Tibial nerve (tissue), 4 donors: ENCODE data around the gene DRC1.

Experiments
- EP300 ChIP-seq, 2 donors: sonication (generic); formaldehyde crosslinking; IDR thresholded peaks; one replicate each; pipeline ENCODE4 v1.6.1; 2017; ENCODE audit warnings: antibody characterized with exemption in 2 of 2, mild to moderate bottlenecking in 1 of 2
- POLR2A ChIP-seq, 2 donors: fragments of 450-650 bp; IDR thresholded peaks; one replicate each; pipeline ENCODE4 v1.6.1; 2017; ENCODE audit warnings: antibody characterized with exemption in 2 of 2, mild to moderate bottlenecking in 2 of 2, moderate library complexity in 2 of 2
- TF ChIP-seq, protein P1 (sequence below), 5 experiments: fragments of 200-600 bp in 3 of 5; fragments of 450-650 bp in 2 of 5; sonication (generic) in 3 of 5; IDR thresholded peaks; one replicate each; pipeline ENCODE4 v1.5.1; 2016 to 2019; ENCODE audit warnings: antibody characterized with exemption in 5 of 5, mild to moderate bottlenecking in 3 of 5, moderate library complexity in 2 of 5

DNA sequence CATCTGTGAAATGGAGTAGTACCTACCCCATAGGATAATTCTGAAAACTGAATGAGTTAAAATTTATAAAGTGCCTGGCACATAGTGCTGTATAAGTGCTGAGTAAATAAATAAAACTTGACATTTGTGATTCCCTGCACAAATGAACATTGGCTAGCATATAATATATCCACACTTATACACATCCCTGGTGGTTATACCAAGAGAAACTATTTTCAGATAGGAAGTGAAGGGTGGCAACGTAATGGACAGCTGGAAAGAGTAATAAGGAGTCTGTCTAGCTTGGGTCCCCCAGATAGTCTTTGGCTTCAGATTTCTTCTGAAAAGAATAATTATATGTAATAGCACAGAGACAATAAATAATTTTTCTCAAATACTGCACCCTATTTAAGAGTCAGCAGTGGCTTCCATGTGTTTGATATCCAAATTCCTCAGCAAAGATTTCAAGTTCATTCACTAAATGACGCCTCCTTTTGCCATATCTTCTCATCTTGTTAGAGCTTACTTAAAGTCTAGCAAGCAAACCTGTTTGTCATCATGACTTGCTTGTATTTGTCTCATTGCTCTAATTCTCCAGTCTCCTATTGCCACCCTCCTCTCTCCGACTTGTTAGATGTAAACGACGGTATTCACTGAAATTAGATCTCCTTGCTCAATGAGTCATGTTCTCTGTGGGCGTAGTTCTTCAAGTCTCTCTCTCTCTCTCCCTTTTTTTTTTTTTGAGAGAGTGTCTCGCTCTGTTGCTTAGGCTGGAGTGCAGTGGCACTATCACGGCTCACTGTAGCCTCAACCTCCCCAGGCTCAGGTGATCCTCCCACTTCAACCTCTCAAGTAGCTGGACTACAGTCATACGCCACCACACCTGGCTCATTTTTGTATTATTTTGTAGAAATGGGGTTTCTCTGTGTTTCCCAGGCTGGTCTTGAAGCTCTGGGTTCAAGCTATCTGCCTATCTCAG, 46.4 kb upstream of the DRC1 start:
- TF ChIP-seq, protein P1, sequence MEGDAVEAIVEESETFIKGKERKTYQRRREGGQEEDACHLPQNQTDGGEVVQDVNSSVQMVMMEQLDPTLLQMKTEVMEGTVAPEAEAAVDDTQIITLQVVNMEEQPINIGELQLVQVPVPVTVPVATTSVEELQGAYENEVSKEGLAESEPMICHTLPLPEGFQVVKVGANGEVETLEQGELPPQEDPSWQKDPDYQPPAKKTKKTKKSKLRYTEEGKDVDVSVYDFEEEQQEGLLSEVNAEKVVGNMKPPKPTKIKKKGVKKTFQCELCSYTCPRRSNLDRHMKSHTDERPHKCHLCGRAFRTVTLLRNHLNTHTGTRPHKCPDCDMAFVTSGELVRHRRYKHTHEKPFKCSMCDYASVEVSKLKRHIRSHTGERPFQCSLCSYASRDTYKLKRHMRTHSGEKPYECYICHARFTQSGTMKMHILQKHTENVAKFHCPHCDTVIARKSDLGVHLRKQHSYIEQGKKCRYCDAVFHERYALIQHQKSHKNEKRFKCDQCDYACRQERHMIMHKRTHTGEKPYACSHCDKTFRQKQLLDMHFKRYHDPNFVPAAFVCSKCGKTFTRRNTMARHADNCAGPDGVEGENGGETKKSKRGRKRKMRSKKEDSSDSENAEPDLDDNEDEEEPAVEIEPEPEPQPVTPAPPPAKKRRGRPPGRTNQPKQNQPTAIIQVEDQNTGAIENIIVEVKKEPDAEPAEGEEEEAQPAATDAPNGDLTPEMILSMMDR (IDR thresholded peaks at IDR 0.05): no peak
- no peak for TF ChIP-seq POLR2A (IDR thresholded peaks at IDR 0.05)
- no peak for TF ChIP-seq EP300 (IDR thresholded peaks at IDR 0.05)
